HG02884 (cell line): ENCODE results near the gene AQP12A.
"Not testable (repeated sequence)": the region's sequence is repeated elsewhere in the genome, so short reads cannot be mapped to it uniquely, and the experiment has no call there.

ENCODE experiments used
- ATAC-seq: cut with Tn5 transposase; IDR thresholded peaks from one replicate; pipeline ENCODE4 v1.9.1; 2021; ENCODE audit warnings: mild to moderate bottlenecking, moderate library complexity; ENCODE audit not compliant: unreplicated experiment

Gene AQP12A

DNA sequence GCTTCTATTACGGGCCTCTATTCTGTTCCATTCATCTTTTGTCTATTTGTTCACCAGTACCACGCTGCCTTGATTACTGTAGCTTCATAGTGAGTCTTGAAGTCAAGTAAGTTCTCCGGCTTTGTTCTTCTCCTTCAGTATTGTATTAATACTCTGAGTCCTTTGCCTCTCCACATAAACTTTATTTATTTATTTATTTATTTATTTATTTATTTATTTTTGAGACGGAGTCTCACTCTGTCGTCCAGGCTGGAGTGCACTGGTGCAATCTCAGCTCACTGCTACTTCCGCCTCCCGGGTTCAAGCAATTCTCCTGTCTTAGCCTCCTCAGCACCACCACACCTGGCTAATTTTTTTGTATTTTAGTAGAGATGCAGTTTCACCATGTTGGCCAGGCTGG lies 31.8 kb upstream of the AQP12A start:
- not testable (repeated sequence) for ATAC-seq

DNA sequence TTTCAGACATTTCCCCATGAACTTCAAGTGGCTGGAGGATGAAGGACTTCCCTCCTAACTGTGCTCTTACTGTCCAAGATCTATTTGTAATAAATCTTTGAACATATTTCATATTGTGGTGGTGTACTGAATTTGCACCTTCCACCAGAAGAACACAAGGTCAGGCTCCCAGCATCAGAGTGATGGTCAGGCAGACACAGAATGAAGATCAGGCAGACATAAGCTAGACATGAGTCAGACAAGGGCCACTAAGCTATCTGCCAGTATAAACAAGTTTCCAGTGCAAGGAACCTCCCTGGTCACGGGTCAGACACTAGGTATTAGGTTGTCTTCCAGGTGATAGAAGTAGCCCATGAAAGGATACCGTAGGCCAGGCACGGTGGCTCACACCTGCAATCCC lies 29.0 kb upstream of the AQP12A start:
- ATAC-seq = no peak

DNA sequence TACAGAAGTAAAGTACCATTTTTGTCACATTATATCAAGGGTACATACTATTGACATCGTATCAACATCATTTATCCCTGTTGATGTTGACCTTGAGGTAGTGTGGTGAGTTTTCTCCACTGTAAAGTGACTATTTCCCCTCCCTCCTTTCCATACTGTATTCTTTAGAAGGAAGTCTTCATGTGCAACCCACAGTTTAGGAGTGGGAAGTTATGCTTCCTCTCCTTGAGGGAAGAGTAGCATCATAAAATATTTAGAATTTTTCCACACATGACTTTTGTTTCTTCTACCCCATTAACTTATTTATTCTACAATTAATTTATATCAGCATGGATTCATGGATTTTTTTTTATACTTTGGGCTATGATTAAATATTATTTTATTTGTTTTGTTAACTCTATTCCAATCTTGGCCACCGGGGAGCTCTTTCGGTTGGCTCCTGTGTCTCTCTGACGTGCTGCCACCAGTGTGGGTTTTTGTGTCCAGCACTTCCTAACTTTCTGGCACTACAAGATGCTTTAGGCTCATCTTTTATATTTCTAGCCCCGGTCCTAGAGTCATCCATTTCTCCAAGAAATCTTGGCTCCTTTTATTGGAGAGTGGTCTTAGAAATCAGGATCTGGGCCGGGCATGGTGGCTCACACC lies 28.0 kb upstream of the AQP12A start:
- ATAC-seq = no peak

DNA sequence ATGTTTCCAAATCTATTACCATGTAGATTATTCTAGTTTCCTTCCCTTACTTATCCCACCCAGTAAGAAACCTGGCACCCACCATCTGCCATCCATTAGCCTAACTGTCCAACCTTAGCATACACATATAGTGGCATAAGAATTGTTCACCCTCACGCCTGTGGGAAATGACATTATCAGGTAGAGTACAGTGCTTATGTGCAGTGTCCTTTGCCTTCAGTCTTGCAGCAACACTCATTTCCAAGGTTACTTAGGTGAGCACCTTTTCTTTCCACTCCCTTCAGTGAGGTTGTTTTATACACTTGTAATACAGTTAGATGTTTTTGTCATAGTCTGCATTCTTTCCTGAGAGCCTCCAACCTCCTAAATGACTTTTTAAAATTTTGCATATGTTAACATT lies 27.0 kb upstream of the AQP12A start:
- no peak for ATAC-seq

- ATAC-seq = no peak
These were observed 21.3 kb upstream of the AQP12A start for GRCh38 chr2:240670402-240670801.

DNA sequence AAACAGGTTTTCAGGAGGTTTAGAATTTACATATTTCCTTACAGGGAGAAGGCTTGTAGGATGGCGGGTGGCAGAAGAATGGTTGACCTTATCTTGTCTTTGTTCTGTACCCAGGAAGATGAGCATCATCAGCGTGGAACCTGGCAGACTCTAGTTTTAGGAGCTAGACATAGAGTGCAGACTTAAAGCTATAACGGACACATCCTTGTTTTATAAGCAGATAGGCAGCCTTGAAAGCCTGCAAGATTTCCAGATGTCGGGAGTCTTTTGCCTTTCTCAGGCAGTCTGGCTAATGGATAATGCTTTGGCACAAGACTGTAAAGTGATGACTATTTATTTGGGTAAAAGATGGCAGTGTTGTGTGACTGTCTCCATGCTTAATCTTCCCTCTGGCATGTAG lies 20.7 kb upstream of the AQP12A start:
- ATAC-seq = no peak

DNA sequence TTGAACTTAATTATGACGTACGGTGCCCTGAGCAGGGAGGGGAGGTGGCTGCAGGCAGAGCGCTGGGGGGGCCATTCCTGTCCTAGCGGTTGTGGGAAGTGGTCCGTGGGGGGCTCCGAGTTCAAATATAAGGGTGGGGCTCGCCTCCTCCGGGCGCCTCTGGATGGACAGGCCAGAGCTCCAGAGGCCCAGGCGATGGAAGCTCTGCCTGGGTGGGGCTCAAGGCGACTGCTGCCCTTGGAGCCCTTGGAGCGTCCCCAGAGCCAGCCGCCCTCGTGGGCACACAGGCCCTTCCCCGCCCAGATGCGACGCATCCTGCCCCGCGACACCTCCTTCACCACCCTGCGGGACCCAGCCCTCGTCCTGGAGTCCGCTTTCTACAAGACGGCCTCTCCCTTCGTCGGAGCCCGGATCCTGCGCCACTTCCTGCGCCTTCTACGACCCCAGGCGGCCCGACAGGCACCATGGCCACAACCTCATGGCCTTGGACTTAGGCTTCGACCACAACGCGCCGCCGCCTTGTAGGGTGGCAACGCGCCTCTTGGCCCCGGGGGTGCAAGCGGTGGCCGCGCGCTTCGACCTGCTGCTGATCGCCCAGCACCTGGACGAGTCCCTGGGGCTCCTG lies 19.5 kb upstream of the AQP12A start:
- ATAC-seq = no peak

- no peak for ATAC-seq
These were observed 18.9 kb upstream of the AQP12A start for GRCh38 chr2:240672701-240673190.

GRCh38 chr2:240674461-240675184 lies 17.0 kb upstream of the AQP12A start:
- ATAC-seq = not testable (repeated sequence)

GRCh38 chr2:240675345-240675744 lies 16.3 kb upstream of the AQP12A start:
- not testable (repeated sequence) for ATAC-seq

GRCh38 chr2:240678043-240678442 lies 13.6 kb upstream of the AQP12A start:
- ATAC-seq = not testable (repeated sequence)

DNA sequence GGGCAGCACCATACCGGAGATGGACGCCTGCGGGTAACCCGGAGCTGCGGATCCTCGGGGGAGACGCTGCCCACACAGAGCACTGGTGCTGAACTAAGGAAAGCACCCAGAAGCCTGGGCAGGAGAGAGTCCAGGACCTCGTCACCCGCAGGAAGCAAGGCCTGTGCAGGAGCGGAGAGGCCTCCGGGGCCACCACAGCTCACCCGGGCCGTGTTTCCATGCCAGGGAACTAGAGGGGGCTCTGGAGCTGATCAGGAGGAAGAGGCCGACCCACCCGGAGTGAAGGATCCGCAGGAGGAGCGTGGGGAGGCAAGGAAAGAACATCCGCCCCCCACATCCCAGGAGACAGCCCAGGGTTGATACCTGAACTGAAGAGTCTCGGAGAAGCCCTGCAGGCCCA lies 12.8 kb upstream of the AQP12A start:
- not testable (repeated sequence) for ATAC-seq

GRCh38 chr2:240680185-240680584 lies 11.5 kb upstream of the AQP12A start:
- not testable (repeated sequence) for ATAC-seq

- ATAC-seq = not testable (repeated sequence)
These were observed 9.0 kb upstream of the AQP12A start, which contains the start of gene AQP12B for GRCh38 chr2:240682431-240683224. Gene AQP12B, minus strand, starts transcription at chr2:240682885. Its CDS starts 48 bp downstream, at chr2:240682837.

DNA sequence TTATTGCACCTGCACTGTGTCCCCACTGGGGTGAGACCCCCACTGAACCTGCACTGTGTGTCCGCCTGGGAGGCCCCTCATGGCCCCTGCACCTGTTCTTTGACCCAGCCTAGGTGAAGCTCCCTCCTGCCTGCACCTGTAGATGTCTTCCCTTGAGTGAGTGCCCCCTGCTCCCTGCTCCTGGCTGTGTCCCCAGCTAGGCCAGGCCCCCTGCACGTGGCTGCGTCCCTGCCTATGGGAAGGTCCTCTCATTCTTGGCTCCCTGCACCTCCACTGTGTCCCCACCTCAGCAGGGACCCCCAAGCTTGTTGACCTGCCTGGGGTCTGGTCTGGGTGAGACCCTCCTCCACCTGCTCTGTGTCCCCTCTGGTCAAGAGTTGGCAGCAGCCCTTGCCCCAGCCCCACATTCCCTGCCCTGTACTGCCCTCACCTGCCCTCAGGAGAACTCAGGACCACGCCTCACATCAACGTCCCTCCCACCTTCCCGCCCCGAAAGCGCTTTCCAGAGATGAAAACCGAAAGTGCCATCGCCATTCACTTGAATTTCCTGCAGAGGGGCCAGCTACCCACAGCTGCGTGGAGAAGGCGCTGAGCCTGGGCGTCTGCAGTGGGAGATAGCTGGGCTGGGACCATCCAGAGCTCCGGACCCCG lies 8.2 kb upstream of the AQP12A start:
- not testable (repeated sequence) for ATAC-seq

DNA sequence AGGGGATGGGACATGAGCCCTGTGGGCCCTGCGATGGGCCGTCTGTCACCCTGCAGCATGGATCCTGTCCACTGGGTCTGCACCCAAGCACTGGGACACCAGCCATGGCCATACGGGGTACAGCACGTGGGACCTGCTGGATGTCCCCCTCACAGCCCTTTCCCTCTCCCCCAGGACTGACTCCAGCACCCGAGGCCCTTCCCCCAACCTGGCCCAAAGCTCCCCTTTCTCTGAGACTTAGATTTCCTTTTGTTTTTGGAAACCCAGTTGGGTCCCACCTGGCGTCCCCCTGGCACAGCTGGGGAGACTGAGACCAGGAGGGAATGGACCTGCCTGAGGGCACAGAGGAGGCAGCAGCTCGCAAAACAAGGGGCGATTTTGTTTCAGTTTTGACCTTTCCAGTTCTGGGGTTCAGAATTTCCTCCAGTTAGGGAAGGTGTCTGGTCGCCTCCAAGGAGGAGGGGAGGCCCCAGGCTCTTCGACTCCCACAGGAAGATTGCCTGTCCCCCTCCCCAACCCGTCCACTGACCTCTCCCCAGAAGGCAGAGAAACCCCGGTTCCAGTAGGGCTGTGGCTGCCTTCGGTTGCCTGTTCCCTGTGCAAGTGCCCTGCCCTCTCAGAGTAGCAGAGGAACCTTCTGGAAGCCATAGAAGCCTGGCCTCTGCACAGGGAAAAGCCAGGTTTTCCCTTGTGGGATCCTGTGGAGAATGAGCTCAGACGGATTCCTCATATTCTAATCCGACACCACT lies 7.5 kb upstream of the AQP12A start:
- not testable (repeated sequence) for ATAC-seq

- no peak for ATAC-seq
These were observed 5.8 kb upstream of the AQP12A start for GRCh38 chr2:240685771-240686371.

DNA sequence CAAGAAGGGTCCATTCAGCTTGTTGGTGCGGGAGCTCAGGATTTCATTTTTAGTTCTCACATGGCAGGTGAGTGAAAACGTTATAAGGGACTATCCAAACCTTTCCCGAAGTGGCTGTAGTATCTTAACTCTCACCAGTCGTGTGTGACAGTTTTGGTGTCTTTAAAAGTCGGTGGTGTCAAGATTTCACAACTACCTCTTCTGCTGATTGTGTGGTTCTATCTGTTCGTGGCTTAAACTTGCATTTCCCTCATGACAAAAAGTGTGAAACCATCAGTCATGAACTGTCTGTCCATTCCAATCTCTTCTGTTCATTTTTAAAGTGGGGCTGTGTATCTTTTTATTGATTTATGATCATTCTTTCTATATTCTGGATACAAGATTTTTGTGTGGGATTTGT lies 5.2 kb upstream of the AQP12A start:
- ATAC-seq = no peak

GRCh38 chr2:240687045-240687740 lies 4.5 kb upstream of the AQP12A start:
- no peak for ATAC-seq
